Eye (tissue), 1 donor: ENCODE results near the gene ZG16B.

Source experiments
- DNase-seq: peaks from one replicate; pipeline ENCODE4 v3.0.0-alpha.2; 2015

ZG16B gene

GRCh38 chr16:2808181-2808580 is 21.9 kb upstream of the ZG16B start:
- DNase-seq: no peak

GRCh38 chr16:2809149-2809760 is 20.8 kb upstream of the ZG16B start:
- DNase-seq: no peak

GRCh38 chr16:2810651-2811050 is 19.5 kb upstream of the ZG16B start:
- no peak for DNase-seq

GRCh38 chr16:2811703-2812471 is 18.2 kb upstream of the ZG16B start:
- no peak for DNase-seq

GRCh38 chr16:2813771-2814221 is 16.3 kb upstream of the ZG16B start:
- no peak for DNase-seq

GRCh38 chr16:2814551-2815298 is 15.4 kb upstream of the ZG16B start:
- no peak for DNase-seq

- DNase-seq: no peak
Observed at GRCh38 chr16:2815299-2815771, 14.8 kb upstream of the ZG16B start.

GRCh38 chr16:2816751-2817339 is 13.3 kb upstream of the ZG16B start, which contains the start of gene PRSS21:
Gene PRSS21 (plus strand): TSS chr16:2817237. CDS start chr16:2817269, 32 bp downstream.
- no peak for DNase-seq

- no peak for DNase-seq
Observed at GRCh38 chr16:2817340-2818271, 12.5 kb upstream of the ZG16B start.

- no peak for DNase-seq
Observed at GRCh38 chr16:2818272-2818876, 11.7 kb upstream of the ZG16B start.

GRCh38 chr16:2819179-2819938 is 10.7 kb upstream of the ZG16B start:
- DNase-seq: no peak

GRCh38 chr16:2819939-2820835 is 9.9 kb upstream of the ZG16B start:
- DNase-seq: no peak

- no peak for DNase-seq
Observed at GRCh38 chr16:2820836-2821486, 9.1 kb upstream of the ZG16B start.

GRCh38 chr16:2821487-2822157 is 8.5 kb upstream of the ZG16B start:
- DNase-seq: no peak

- no peak for DNase-seq
Observed at GRCh38 chr16:2822158-2822495, 8.0 kb upstream of the ZG16B start.

- no peak for DNase-seq
Observed at GRCh38 chr16:2822496-2822895, 7.6 kb upstream of the ZG16B start.

- no peak for DNase-seq
Observed at GRCh38 chr16:2824626-2825025, 5.5 kb upstream of the ZG16B start.

- DNase-seq: no peak
Observed at GRCh38 chr16:2825049-2825742, 4.9 kb upstream of the ZG16B start.
